ENCODE data around the gene ISY1.

ISY1 gene

DNA sequence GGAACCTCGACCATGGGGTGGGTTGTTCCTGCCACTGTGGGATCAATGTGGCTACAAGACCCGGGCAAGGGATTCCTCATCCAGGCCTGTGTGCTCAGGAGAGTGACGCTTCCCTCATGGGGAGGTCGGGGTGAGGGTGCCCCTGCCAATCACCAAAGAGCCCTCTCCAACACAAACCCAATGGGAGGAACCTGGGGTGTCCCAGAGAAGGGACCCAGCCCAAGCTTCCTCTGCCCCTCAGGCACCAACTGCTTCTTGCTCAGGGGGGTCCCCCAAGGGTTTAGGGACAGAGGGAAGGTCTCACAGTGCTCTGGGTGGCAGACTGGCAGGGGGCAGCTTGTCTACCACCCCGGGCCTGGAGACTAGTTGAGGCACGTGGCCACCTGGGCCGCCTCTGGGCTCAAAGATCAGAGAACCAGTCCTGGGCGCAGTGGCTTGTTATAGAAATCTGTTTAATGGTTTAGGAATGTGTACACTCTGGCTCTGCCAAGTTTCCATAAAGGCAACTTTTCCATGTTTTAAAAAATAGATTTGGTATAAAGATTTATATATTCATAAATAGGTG is 73.6 kb downstream of the ISY1 start:
- DNase-seq (ENCODE audit: low read depth), result no peak

DNA sequence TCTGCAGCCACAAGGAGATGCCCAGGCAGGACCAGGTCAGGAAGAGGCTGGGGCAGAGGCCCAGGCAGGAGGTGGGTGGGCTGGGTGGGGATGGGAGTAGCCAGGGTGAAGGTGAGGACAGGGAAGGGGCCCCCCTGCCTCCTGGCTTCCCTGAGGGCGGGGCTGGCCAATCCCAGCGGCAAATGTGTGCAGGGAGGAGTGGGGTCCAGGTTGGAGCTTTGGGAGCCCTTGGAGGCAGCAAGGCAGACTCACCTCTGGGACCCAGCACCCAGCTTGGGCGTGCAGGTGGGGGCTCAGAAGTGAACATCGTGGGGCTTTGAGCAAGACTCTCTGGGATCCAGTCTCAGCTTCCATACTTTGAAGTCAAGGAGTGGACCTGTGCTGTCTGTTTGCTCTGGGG is 75.0 kb downstream of the ISY1 start:
- no peak for DNase-seq (ENCODE audit: low read depth)

DNA sequence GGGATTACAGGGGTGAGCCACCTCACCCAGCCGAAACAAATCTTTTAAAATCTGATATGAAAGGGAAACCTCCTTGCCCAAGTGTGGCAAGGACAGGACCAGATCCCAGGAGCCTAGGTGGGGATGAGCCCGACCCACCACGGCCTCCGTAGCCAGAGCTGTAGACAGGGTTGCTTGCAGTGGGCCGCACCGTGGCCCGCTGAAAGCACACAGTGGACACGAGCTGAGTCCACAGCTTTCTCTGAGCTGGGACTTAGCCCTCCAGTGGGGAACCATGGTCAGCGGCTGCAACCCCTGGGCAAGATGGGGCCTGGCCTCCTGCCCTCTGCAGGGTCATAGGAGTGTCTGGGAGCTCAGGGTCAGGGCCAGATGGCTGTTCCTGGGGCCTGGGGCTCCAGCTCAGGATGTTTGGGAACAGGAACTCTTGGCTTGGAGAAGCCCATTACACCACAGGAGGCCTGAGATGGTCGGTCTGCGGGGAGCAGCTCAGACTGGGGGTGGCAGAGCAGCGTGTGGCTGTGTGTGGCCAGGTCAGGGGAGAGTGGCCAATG is 75.6 kb downstream of the ISY1 start:
- DNase-seq (ENCODE audit: low read depth), result no peak

DNA sequence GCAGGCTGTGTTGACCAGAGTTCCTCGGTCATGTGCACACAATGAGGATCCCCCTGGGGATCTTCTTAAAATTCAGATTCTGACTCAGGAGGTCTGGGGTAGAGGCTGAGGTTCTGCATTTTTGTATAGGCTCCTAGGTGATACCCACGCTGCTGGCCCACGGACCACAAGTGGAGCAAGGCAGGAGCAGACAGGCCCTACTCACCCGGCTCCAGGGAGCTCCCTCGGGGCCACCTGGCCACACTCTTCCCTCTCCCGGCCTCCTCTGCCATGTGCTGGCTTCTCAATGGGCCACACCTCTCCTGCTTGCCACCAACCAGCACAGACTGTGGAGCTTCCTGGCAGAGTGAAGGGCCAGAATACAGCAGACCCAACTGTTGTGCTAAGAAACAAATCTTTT is 76.4 kb downstream of the ISY1 start:
- DNase-seq (ENCODE audit: low read depth), result no peak

- no peak for DNase-seq (ENCODE audit: low read depth)
Measured at GRCh38 chr3:129082026-129082425, 78.8 kb downstream of the ISY1 start.

- no peak for DNase-seq (ENCODE audit: low read depth)
Measured at GRCh38 chr3:129081503-129081902, 79.4 kb downstream of the ISY1 start.

DNA sequence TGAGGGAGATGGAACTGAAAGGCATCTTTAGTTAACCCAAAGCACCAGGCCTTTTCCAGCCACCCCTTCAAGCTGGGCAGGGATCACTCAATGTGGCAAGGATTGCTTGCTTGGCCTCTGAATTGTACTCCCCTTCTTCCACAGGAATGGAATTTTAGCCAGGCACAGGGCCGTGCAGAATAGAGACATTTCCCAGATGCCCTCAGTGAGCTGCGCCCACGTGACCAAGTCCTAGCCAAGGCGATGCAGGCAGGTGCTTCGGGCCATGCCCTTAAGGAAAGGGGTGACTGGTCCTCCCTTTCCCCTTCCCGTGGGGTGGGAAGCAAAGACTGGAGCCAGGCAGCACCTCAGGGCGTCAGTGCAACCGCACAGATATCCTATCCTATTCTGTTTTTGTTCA is 82.4 kb downstream of the ISY1 start:
- no peak for DNase-seq (ENCODE audit: low read depth)

All from GM04504 (cell line).